WTC11 (cell line): ENCODE data around the gene CENPL.

Experiments
- CTCF ChIP-seq: fragments of 200-600 bp; IDR thresholded peaks from 2 replicates; pipeline ENCODE4 v1.8.0; 2022; ENCODE audit warnings: antibody characterized with exemption
- JUN ChIP-seq: sonication (generic); formaldehyde crosslinking; IDR thresholded peaks from 2 replicates; pipeline ENCODE4 v1.8.0; 2023; ENCODE audit warnings: mild to moderate bottlenecking, missing genetic modification reagents
- SMAD3 ChIP-seq: sonication (generic); formaldehyde crosslinking; IDR thresholded peaks from 2 replicates; pipeline ENCODE4 v1.8.0; 2022; ENCODE audit warnings: missing genetic modification reagents, mild to moderate bottlenecking, borderline replicate concordance
- USF2 ChIP-seq: sonication (generic); formaldehyde crosslinking; IDR thresholded peaks from 2 replicates; pipeline ENCODE4 v1.8.1; 2023; ENCODE audit warnings: mild to moderate bottlenecking, missing genetic modification reagents, moderate library complexity
- ZNF232 ChIP-seq: sonication (generic); formaldehyde crosslinking; IDR thresholded peaks from 2 replicates; pipeline ENCODE4 v1.8.0; 2022; ENCODE audit warnings: mild to moderate bottlenecking, missing genetic modification reagents

- TF ChIP-seq CTCF (no peak), ZNF232 (no peak), SMAD3 (CRISPR knock-in tag) (no peak), JUN (no peak), USF2 (CRISPR knock-in tag) (no peak)
These were observed 39.7 kb downstream of the CENPL start for GRCh38 chr1:173784997-173785396.
